GM08714 (cell line): ENCODE measurements around the gene HOXB7.

Experiments
- H3K4me3 ChIP-seq: fragments of 200-500 bp; sonication (Bioruptor generic); 2 replicates; pipeline ENCODE4 v1.5.1; 2014; ENCODE audit warnings: mild to moderate bottlenecking, low read length, inconsistent platforms
- ZNF274 ChIP-seq: IDR thresholded peaks from 2 replicates; pipeline ENCODE4 v1.6.1; 2012; ENCODE audit warnings: mild to moderate bottlenecking, low read depth, low read length

Gene HOXB7

GRCh38 chr17:48641541-48642058 is 30.8 kb upstream of the HOXB7 start:
- H3K4me3 ChIP-seq = no peak overlapping the region
- TF ChIP-seq ZNF274 = no peak

DNA sequence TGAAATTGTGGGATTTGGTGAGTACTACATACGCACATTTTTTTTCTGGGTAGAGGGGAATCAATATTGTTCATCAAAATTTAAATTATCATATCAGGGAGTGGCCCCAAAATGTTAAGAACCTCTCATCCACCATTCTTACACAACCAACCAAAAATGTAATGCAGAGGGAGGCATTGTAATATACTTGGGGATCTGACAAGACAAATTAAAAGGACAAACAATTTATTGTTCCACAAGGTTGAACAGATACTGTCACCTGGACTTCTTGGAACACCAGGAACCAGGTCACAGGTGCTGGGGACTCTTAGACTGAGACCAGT is 30.0 kb upstream of the HOXB7 start:
- no peak overlapping the region for H3K4me3 ChIP-seq
- no peak for TF ChIP-seq ZNF274

- H3K4me3 ChIP-seq = no peak overlapping the region
- TF ChIP-seq ZNF274 = no peak
These were observed 29.4 kb upstream of the HOXB7 start for GRCh38 chr17:48639982-48640857.

- no peak overlapping the region for H3K4me3 ChIP-seq
- TF ChIP-seq ZNF274 = no peak
These were observed 28.3 kb upstream of the HOXB7 start for GRCh38 chr17:48639136-48639535.

DNA sequence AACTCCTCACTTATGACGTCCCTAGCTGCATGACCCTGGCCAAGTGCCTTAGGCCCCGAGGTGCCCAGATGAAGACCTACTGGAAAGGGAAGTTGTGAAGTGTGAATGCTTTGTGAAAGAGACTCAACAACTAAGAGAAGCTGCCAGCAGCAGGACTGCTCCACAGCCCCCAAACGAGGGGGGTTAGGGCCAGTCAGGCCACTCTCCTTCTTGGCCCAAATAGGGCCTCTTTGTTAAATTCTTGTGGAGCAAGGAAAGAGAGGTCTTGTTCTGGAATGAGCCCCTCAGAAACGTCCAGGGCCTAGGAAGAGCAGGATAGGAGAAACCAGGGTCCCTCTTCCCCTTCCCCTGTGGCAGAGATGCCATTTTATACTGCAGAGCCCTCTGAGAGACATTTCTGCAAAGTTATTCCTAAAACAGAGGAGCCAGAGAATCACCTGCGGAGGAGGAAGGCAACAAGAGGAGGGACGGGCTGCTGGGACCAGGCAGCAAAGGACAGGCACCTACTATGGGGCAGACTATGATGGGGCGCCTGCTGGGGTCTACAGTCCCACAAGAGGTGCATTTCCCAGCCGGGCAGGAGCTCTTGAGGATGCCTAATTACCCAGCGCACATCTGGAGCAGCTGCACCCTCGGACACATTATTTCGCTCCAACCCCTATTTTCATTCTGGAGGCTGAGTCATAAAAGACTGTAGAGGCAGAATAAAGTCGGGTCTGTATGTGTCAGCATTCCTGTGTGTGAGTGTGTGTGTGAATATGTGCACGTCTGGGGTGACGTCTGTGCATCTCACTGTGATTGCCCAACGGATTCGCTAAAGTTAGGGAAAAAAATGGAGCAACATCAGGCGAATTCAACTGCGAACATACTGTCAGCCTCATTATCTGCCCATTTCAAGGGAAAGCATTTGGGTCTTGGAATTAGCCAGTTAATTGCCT is 26.8 kb upstream of the HOXB7 start:
- no peak for TF ChIP-seq ZNF274
- no peak overlapping the region for H3K4me3 ChIP-seq

DNA sequence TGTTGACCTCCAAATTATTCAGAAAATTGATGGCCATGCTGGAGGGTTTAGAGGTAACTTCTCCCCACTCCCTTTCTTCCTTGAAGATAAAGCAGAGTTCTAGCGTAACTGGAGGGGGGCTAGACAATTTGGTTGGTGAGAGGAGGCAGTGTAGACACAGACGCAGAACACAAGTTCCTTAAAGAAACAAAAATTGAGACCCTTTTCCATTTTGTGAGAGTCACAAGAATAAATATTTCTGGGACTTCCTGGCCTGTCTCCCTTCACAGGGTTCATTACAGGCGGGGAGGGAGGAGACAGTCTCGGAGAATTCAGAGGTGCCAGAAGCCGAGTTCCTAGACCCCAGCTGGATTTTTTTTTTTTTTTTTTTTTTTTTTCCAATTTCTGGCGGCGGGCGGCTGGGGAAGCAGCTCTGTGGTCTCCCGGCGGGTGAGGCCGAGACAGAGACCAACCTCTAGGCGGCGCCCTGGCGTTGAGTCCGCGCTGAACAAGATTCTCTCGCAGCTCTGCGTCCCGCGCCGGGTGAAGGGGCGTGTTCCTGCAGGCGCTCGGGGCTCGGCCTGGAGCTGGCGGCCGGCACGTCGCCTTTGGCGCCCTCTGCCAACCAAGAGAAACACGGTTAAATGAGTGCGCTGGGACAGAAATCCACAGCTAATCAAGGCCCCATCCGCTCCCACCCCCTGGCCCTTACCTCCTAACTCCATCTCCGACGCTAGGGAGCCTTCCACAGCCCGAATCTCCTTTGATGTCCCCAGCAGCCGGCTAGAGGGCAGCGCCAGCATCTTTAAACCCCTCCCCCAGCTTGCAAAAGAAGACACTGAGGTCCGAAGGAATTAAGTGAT is 25.6 kb upstream of the HOXB7 start:
- TF ChIP-seq ZNF274 = no peak
- no peak overlapping the region for H3K4me3 ChIP-seq

DNA sequence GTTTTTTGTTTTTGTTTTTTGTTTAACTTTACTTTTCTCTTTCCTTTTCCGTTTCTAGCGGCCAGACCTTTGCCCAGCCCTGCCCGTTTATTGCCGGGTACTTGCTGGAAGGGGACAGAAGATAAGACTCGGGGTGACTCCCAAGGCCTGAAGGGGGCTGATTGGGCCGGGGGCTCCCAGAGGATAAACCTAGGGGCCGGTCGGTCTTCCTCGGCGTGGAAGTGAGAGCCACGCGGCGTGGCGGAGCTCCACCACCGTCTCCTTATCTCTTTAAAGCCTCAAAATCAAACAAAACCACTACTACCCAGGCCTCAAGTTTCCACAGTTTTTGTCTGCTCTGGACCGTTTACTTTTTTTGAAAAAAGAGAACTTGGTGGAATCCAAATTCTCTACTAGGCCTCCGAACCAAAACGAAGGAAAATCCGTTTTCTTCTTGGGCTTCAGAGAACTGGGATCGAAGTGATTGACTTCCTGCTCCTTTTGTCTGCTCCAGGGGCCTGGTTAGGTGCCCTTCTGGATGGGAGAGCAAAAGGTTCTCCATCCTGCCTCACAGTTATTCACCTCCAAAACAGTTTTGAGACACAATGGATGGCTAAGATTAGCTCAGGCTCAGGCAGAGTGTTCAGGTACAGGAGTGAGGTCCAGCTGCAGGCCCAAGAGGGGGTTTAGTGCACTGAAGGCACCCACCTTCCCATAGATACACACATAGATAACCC is 23.8 kb upstream of the HOXB7 start:
- TF ChIP-seq ZNF274 = no peak
- H3K4me3 ChIP-seq = no peak overlapping the region

DNA sequence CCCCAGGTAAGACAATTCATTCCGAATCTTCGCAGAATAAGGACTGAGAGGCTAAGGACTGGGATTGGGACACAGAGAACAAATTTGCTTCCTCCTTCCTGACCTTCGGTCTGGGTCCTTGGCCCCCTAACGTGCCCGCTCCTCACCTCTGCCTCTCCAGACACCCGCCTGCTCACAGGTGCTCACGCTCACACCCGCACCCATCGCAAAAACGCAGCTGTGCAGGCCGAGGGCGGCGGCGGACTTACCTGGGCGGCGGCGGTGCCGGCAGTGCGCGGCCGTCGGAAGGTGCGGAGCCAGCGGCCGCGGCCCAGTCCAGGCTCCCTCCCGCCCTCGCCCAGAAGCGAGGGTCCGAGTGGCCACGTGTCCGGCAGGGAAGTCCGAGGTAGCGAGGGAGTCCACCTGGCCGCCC is 22.5 kb upstream of the HOXB7 start:
- H3K4me3 ChIP-seq = no peak overlapping the region
- no peak for TF ChIP-seq ZNF274

GRCh38 chr17:48632579-48633265 is 21.9 kb upstream of the HOXB7 start:
- no peak overlapping the region for H3K4me3 ChIP-seq
- TF ChIP-seq ZNF274 = no peak

DNA sequence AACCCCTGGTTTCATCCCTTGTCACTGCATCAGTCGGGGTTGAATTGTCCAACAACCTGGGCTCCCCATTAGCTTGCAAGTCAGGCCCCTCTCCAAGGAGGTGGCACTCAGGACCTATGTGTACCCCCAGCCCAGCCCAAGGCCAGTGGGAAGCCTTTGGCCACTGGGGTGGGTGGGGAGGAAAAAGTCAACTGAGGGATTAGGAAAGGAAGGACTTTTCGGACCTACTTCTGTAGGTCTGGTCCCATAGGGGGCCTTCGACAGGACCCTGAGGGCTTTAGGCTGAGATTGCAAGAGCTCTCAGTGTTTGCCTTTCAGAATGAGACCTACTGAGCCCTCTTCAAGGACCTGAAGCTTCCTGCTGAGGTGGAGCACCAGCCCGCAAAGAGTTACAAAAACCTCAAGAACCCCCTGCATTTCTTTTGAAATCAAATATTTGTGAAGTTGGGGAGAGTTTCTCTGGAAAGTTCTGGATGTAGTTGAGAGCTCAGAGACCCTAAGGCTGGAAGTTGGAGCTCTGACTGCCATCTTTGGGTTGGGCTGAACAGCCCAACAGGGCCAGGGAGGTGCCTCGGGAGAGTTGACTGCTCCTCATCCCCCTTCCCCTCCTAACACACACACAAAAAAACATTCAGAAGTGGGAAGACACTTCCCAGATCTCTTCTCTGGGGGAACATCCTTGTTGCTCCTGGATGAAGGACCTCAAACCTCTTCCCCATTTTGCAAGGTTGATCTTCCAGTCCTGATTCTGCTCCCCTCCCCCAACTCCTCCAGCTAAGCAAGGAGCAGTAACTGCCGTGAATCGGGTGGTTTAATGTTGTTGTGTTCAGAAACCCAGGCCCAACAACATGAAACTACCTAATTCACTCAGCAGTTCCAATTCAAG is 21.1 kb upstream of the HOXB7 start:
- no peak for TF ChIP-seq ZNF274
- no peak overlapping the region for H3K4me3 ChIP-seq

DNA sequence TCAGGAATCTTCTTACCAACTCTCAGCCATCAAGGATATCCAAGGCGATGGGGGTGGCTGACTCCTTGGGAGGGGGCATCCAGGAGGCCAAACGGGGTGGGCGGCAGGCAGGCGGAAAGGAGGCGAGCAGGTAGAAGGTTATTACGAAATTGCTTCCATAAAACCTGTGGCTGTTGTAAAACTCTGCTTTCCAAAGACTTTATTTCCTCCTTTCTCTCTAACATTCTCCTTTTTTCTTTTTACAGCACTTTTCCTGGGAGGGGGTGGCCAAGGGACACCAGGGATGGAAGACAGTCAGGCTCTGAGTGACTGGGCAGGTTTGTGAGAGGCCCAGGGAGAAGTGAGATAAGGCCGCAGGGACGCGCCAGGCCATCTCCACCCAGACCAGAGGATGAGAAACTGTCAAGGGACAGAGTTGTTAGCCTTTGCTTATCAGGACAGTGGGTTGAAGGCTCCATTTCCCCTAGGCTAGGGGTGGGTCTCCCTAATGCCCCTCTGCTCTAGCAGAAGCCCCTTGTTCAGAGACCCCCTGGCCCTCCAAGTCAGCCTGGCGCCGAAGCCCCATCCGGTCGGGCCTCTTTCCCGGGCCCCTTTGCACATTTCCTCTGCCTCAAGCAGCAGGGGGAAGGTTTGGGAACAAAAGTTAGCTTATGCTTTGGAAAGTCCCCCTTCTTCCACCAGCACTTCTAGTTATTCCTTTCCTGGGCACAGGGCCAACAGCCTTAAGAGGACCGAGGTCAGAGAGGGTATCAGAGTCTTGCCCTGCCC is 20.3 kb upstream of the HOXB7 start:
- no peak for TF ChIP-seq ZNF274
- no peak overlapping the region for H3K4me3 ChIP-seq
